ENCODE results near the gene MESD.
A peak's percentile ranks its signal among the peaks of the same experiment; 100 is the strongest.

Gene MESD

GRCh38 chr15:80992006-80992405, 2.4 kb upstream of the MESD start:
- no peak for DNase-seq (ENCODE audit: insufficient read length, low spot score)
- FAIRE-seq: no peak

GRCh38 chr15:80991421-80991820, 1.8 kb upstream of the MESD start:
- FAIRE-seq (no peak), DNase-seq (ENCODE audit: insufficient read length, low spot score) (no peak)

- FAIRE-seq: no peak
- no peak for DNase-seq (ENCODE audit: insufficient read length, low spot score)
Observed at GRCh38 chr15:80990955-80991354, 1.3 kb upstream of the MESD start.

DNA sequence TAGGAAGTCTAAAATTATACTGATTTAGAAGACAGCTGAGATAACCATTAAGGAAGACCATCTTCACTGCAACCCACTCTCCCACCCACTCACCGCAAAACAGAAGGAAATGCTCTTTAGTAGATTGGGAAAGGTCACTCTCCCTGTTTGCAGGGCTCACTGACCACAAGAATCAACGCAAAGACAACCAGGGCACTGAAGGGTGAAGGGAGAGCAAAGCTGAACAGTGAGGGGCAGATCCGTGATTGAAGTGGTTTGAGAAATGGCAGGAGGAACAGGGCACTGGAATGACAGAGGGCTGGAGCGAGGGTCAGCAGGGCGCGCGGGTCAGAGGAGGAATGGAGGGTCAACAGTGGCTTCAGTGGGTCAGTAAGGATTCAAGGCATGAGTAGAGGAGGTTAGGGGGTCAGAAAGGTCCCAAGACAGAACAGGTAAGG, 520 bp downstream of the MESD start:
- no peak for FAIRE-seq
- no peak for DNase-seq (ENCODE audit: insufficient read length, low spot score)

DNA sequence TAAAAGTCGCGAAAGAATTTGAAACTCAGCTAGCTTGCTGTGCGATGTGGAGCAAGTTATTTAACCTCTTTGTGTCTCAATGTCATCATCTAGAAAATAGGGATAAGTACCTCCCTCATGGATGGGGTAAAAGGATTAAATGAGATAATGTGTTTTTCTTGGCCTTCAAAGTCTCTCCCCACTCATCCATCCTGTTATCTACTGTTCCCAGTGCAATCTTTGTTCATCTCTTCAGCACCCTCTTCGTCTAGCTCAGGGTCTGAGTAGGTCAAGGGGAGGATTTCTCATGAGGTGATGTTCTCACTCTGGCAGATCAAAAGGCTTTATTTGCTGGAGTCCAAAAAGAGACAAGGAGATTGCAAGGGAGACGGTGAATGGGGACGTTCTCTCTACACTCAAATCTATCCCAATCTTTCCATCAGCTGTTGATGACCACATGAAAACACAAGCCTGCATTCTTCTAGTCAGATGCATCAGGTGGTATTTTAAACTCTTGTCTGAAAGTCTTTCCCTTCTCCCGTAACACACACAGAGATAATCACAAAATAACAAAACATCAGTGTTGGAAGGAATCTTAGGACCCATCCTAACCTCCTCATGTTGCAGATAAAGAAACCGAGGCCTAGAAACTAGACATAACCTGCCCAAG, 1.3 kb downstream of the MESD start:
- FAIRE-seq: no peak
- DNase-seq (ENCODE audit: insufficient read length, low spot score): no peak

DNA sequence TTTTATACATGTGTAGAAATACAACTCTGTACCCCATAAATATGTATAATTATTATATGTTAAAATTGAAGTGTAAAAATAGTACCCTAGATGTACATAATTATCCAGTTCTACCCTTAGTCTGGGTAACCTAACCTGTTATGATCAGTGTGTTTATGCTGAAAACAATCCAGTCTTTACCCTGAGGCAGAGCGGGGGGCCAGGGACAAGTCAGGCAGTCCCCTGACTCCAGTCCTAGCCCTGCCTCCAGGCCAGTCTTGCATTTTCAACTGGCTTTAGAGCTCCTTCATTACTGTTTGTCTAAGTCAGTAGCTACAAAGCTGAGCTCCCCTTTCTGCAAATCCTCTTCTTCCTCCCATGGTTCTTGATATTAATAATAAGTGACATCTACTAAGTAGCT, 3.1 kb downstream of the MESD start:
- DNase-seq (ENCODE audit: insufficient read length, low spot score): no peak
- FAIRE-seq: no peak

GRCh38 chr15:80985981-80986380, 3.6 kb downstream of the MESD start:
- DNase-seq (ENCODE audit: insufficient read length, low spot score): no peak
- no peak for FAIRE-seq

DNA sequence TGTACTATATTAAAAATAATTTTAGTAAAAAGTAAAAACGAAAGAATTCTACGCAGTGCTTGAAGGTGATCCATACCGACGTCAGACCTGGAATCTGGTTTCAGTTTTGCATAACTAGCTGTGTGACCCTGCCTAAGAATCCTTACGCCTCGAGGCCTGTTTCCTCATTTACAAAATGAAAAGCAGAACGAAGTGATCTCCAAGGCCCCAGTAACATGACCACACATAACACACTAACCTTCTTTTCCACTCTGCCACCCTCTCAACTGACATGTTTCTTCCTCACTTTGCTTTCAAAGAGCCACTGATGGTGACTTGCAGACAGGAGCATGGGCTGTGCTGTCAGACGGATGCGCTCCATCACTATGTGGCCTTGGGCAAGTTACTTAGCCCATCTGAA, 4.8 kb downstream of the MESD start:
- FAIRE-seq: no peak
- no peak for DNase-seq (ENCODE audit: insufficient read length, low spot score)

DNA sequence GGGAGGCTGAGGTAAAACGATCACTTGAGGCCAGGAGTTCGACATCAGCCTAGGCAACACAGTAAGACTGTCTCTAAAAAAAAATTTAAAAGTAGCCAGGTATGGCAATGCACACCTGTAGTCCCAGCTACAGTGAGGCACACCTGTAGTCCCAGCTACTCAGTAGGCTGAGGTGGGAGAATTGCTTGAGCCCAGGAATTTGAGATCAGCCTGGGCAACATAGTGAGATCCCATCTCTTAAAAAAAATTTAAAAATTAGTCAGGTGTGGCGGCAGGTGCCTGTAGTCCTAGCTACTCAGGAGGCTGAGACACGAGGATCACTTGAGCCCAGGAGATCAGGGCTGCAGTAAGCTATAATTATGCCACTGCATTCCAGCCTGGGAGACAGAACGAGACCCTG, 6.8 kb downstream of the MESD start:
- DNase-seq (ENCODE audit: insufficient read length, low spot score) (no peak), FAIRE-seq (no peak)

DNA sequence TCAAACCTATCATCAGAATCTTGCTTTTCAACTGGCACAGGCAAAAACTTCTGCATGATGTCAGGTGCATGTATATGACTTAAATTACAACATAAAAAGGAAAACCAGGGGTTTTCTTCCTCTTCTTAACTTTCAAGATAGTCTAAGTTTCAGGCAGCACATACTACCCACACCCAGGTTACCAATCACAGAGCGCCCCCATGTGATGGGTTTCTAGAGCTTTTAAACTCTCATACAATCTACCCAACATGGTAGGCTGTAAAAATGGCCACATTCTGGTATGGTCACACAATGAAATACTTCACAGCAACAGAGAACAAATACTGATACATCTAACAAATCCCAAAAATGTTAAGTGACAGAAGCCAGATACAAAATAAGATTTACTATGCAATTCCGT, 7.4 kb downstream of the MESD start:
- peak; percentile 23 for FAIRE-seq
- DNase-seq (ENCODE audit: insufficient read length, low spot score): no peak

GRCh38 chr15:80979538-80980200, 9.9 kb downstream of the MESD start:
- no peak for FAIRE-seq

DNA sequence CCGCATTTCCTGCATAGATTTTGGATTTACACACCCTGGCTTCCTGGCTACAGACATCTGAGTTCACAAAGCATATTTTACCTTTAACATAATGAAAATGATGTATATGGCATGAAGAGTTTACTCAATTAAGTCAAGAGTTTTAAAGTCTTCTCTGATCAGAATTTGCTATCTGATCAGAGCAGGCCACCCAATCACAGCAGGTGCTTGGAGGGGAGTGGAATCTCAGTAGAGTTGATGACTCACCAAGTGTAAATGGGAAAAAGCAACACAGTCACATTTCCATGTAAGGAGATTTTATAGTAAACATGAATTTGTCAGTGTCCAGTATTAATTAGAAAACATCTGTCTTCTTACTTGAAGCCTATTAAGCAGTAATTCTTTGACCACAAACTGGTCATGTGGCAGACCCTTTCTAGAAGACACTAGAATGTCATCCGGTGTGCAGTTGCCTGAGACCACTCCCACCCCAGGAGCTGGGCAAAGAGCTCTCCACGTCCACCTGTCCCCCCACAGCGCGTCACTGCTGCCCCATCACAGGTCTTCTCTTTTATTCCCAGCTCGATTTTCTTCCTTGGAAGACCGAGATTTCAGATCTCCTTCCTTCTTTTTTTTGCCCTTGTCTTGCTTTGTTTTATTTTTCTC, 10.8 kb downstream of the MESD start:
- DNase-seq (ENCODE audit: insufficient read length, low spot score) (no peak), FAIRE-seq (no peak)

More at GRCh38 chr15:80979538-80980200, 9.9 kb downstream of the MESD start:
- no peak for DNase-seq (ENCODE audit: insufficient read length, low spot score)

- no peak for FAIRE-seq
- no peak for DNase-seq (ENCODE audit: insufficient read length, low spot score)
Observed at GRCh38 chr15:80977627-80978036, 12.0 kb downstream of the MESD start.

DNA sequence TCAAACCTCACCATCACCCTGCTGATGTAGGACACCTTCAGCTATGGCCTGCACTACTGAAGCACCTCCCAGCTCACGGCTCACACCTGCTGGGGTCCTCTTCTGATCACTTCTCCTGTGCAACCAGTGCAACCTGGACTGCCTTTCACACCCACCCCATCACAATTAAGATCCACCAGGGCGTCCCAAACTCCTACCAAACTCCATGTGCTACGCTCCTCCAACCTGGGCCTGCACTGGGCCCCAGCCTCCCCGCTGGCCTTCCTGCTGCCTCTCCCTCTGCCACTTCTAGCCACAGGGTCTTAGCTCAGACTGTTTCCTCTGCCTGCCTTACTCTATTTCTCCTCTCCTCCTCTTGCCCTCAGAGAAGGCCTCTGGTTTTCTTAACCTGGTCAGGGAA, 12.8 kb downstream of the MESD start:
- DNase-seq (ENCODE audit: insufficient read length, low spot score) (no peak), FAIRE-seq (no peak)

DNA sequence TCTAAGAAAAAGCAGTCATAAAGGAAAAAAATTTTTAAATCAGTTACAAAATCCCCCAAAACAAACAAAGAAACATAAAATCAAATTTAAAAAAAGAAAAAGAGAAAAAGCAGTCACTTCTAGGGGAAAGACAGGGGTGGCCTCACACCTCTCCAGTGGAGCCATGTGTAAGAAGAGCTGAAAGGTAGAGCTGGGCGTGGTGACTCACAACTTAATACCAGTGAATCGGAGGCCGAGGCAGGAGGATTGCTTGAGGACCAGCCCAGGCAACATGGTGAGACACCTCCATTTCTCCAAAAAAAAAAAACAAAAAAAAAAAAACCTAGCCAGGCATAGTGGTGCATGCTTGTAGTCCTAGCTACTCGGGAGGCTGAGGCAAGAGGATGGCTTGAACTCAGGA, 14.7 kb downstream of the MESD start:
- no peak for DNase-seq (ENCODE audit: insufficient read length, low spot score)
- FAIRE-seq: no peak

DNA sequence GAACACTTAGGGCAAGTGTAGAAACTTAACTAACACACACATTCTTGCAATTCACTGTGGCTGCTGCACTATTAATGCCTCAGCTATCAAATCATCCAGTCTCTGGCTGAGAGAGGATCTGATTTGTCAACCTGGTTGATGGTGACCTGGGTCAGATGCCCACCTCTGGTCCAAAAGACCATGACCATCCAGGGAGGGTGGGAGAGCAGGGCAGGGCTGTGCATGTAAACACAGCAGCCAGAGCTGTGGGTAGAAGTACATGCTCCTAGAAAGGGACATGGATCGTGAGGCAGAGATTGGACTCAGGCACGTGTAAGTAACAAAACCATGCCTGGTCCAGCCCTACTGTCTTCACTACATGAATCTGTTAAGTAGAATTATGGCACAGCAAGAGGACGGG, 17.3 kb downstream of the MESD start:
- no peak for DNase-seq (ENCODE audit: insufficient read length, low spot score)

GRCh38 chr15:80971143-80971542, 18.5 kb downstream of the MESD start:
- DNase-seq (ENCODE audit: insufficient read length, low spot score) (no peak), FAIRE-seq (no peak)

More for the DNA sequence above, 17.3 kb downstream of the MESD start:
- no peak for FAIRE-seq

DNA sequence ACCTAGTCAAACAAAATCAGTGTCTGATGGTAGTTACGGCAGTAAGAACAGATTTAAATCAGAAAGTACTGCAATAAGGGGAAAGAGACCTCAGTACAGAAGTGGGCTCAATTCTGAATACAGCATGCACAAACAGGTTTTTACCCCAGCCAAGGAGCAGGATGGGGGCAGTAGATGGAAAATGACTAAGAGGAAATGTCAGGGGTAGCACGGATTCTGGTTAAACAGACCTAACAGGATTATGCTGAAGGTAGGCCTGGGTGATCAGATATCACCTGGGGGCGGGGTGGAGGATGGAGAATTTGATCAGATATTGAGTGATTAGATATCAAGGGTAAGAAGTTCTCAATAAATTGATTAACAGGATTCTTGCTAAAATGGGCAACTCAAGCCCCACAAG, 19.0 kb downstream of the MESD start:
- no peak for FAIRE-seq

GRCh38 chr15:80970018-80970657, 19.5 kb downstream of the MESD start:
- DNase-seq (ENCODE audit: insufficient read length, low spot score) (peak; percentile 46), FAIRE-seq (peak; percentile 71)

More for the DNA sequence above, 19.0 kb downstream of the MESD start:
- no peak for DNase-seq (ENCODE audit: insufficient read length, low spot score)

- DNase-seq (ENCODE audit: insufficient read length, low spot score): no peak
Observed at GRCh38 chr15:80969316-80969715, 20.3 kb downstream of the MESD start.

GRCh38 chr15:80967991-80968510, 21.6 kb downstream of the MESD start:
- FAIRE-seq (no peak), DNase-seq (ENCODE audit: insufficient read length, low spot score) (no peak)

More at GRCh38 chr15:80969316-80969715, 20.3 kb downstream of the MESD start:
- no peak for FAIRE-seq
